Tibial nerve (tissue), 4 donors: ENCODE measurements around the gene PGM5. TPM values are rescaled to one million over a fixed set of nuclear protein-coding genes. Genes with fewer than 3 reads are reported as not detected.

Experiments used
- DNase-seq, 2 donors: peaks; one replicate each; pipeline ENCODE4 v3.0.0-alpha.2; 2019; ENCODE audit warnings: low spot score in 2 of 2
- H3K27ac ChIP-seq, 4 donors: fragments of 200-600 bp; sonication (generic) in 3 of 4; one replicate each; pipeline ENCODE4 v1.5.1; 2017 to 2019; ENCODE audit warnings: mild to moderate bottlenecking in 1 of 4
- H3K27me3 ChIP-seq, 2 donors: fragments of 200-600 bp; sonication (generic) in 1 of 2; one replicate each; pipeline versions ENCODE4 v1.5.1 to v1.6.0; 2017 to 2019
- H3K36me3 ChIP-seq, 3 donors: fragments of 200-600 bp; sonication (generic); one replicate each; pipeline ENCODE4 v1.5.1; 2018 to 2019
- H3K4me1 ChIP-seq, 4 donors: fragments of 200-600 bp; sonication (generic) in 3 of 4; one replicate each; pipeline ENCODE4 v1.5.1; 2017 to 2019
- H3K4me3 ChIP-seq, 4 donors: fragments of 200-600 bp; sonication (generic) in 3 of 4; one replicate each; pipeline ENCODE4 v1.5.1; 2017 to 2019; ENCODE audit warnings: mild to moderate bottlenecking in 1 of 4, moderate library complexity in 1 of 4
- H3K9me3 ChIP-seq, 4 donors: fragments of 200-600 bp; sonication (generic) in 3 of 4; one replicate each; pipeline ENCODE4 v1.5.1; 2017 to 2019
- CTCF ChIP-seq, 5 experiments: fragments of 200-600 bp in 3 of 5; fragments of 450-650 bp in 2 of 5; sonication (generic) in 3 of 5; IDR thresholded peaks; one replicate each; pipeline ENCODE4 v1.5.1; 2016 to 2019; ENCODE audit warnings: antibody characterized with exemption in 5 of 5, mild to moderate bottlenecking in 3 of 5, moderate library complexity in 2 of 5
- EP300 ChIP-seq, 2 donors: sonication (generic); formaldehyde crosslinking; IDR thresholded peaks; one replicate each; pipeline ENCODE4 v1.6.1; 2017; ENCODE audit warnings: antibody characterized with exemption in 2 of 2, mild to moderate bottlenecking in 1 of 2
- POLR2A ChIP-seq, 2 donors: fragments of 450-650 bp; IDR thresholded peaks; one replicate each; pipeline ENCODE4 v1.6.1; 2017; ENCODE audit warnings: antibody characterized with exemption in 2 of 2, mild to moderate bottlenecking in 2 of 2, moderate library complexity in 2 of 2
- WGBS, 2 donors: methylation state at CpG; one replicate each; pipeline ENCODE4 v1.1.5; 2018; 5-methylcytosine and 5-hydroxymethylcytosine counted together
- total RNA-seq, 4 donors: library from RNA; depleted of rRNA; stranded (reverse); fragments of >200 nt; gene quantifications; one replicate each; pipeline ENCODE4 v1.1.0, GENCODE V29; 2016

Gene PGM5
- total RNA-seq, 4 donors from 2014 or later, result 20.1 to 43.1 (median 27.0) TPM

- H3K9me3 ChIP-seq, result no peaks in the 10 kb centered on the region
- no peak for TF ChIP-seq CTCF (IDR thresholded peaks at IDR 0.05)
- no peak for TF ChIP-seq EP300 (IDR thresholded peaks at IDR 0.05)
- TF ChIP-seq POLR2A (IDR thresholded peaks at IDR 0.05), result no peak
- no peaks in the 10 kb centered on the region for H3K36me3 ChIP-seq
- H3K4me3 ChIP-seq, result no peak overlapping the region
- no peak for DNase-seq
- no peaks in the 10 kb centered on the region for H3K27me3 ChIP-seq
- H3K27ac ChIP-seq, result no peak overlapping the region
- H3K4me1 ChIP-seq, result no peaks in the 10 kb centered on the region
- 51 to 63% methylated on average over 10 to 11 of the region's 11 CpGs for WGBS, 2 donors
Measured at GRCh38 chr9:68418259-68418845, 61.9 kb downstream of the PGM5 start.

DNA sequence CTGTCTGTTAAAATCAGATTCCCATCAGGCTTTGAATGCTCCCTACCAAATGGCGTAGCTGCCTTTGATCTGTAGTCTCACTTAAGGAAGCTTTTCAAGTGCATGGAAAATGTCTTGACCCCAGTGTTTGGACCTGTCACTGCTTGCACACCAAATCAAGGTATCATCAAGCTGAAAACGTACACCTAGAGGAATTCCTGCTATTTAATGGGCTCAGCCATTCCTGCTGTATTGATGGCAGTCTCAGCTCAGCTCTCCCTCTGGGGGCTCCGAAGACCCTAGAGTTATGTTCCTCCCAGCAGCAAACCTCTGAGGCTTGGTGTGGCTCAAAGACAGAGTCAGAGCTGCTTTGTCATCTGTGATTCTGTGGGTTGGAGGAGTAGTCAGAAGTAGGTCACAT lies 63.5 kb downstream of the PGM5 start:
- no peaks in the 10 kb centered on the region for H3K9me3 ChIP-seq
- H3K4me1 ChIP-seq, result no peaks in the 10 kb centered on the region
- H3K27me3 ChIP-seq, result no peaks in the 10 kb centered on the region
- no peak for DNase-seq
- H3K36me3 ChIP-seq, result no peaks in the 10 kb centered on the region
- H3K27ac ChIP-seq, result no peak overlapping the region
- H3K4me3 ChIP-seq, result no peak overlapping the region
- WGBS, 2 donors, result 52 to 64% methylated on average over 3 of the region's 3 CpGs
- TF ChIP-seq EP300 (IDR thresholded peaks at IDR 0.05) (no peak), CTCF (IDR thresholded peaks at IDR 0.05) (no peak), POLR2A (IDR thresholded peaks at IDR 0.05) (no peak)

- DNase-seq, result no peak
- 62 to 67% methylated on average over 1 of the region's 1 CpG for WGBS, 2 donors
- no peak overlapping the region for H3K27ac ChIP-seq
- no peaks in the 10 kb centered on the region for H3K4me1 ChIP-seq
- TF ChIP-seq POLR2A (IDR thresholded peaks at IDR 0.05) (no peak), EP300 (IDR thresholded peaks at IDR 0.05) (no peak), CTCF (IDR thresholded peaks at IDR 0.05) (no peak)
- no peak overlapping the region for H3K4me3 ChIP-seq
- H3K36me3 ChIP-seq, result no peaks in the 10 kb centered on the region
- no peaks in the 10 kb centered on the region for H3K9me3 ChIP-seq
- H3K27me3 ChIP-seq, result no peaks in the 10 kb centered on the region
Measured at GRCh38 chr9:68426755-68427154, 70.3 kb downstream of the PGM5 start.

- Histone ChIP-seq H3K27me3 (no peaks in the 10 kb centered on the region), H3K9me3 (no peaks in the 10 kb centered on the region), H3K27ac (no peak overlapping the region), H3K36me3 (no peaks in the 10 kb centered on the region), H3K4me3 (no peak overlapping the region), H3K4me1 (no peaks in the 10 kb centered on the region)
- TF ChIP-seq POLR2A (IDR thresholded peaks at IDR 0.05) (no peak), EP300 (IDR thresholded peaks at IDR 0.05) (no peak), CTCF (IDR thresholded peaks at IDR 0.05) (no peak)
- no peak for DNase-seq
Measured at GRCh38 chr9:68427216-68427977, 71.0 kb downstream of the PGM5 start.

DNA sequence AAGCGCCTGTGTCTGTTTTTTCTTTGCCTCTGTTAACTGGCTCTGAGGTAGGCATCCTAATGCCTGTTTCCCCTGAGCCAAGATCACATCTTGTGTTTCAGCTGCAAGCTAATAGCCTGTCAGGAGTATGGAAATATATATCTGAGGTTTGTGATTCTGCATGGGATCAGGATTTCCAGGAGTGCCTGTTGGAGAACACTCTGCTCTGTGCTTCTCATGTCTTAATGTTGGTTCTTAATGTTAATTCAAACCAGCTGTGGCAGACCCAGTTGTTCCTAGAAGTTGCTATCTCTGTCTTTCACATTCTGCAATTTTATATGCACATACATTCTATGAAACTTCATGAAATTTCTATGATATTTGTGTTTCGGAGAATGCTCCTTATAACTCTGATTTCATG lies 72.1 kb downstream of the PGM5 start:
- H3K9me3 ChIP-seq, result no peaks in the 10 kb centered on the region
- H3K4me1 ChIP-seq, result no peaks in the 10 kb centered on the region
- H3K27me3 ChIP-seq, result no peaks in the 10 kb centered on the region
- WGBS, 2 donors, result 43 to 57% methylated on average over 2 of the region's 2 CpGs
- no peak overlapping the region for H3K4me3 ChIP-seq
- H3K27ac ChIP-seq, result no peak overlapping the region
- no peak for DNase-seq
- TF ChIP-seq POLR2A (IDR thresholded peaks at IDR 0.05) (no peak), CTCF (IDR thresholded peaks at IDR 0.05) (no peak), EP300 (IDR thresholded peaks at IDR 0.05) (no peak)
- no peaks in the 10 kb centered on the region for H3K36me3 ChIP-seq
